ENCODE measurements around the gene TIGD3. TPM values are rescaled to one million over a fixed set of nuclear protein-coding genes. Genes with fewer than 3 reads are reported as not detected.

TIGD3 gene
- total RNA-seq, 4 donors from 2014 or later = 0.19 to 0.26 (median 0.20) TPM; not detected in 1

DNA sequence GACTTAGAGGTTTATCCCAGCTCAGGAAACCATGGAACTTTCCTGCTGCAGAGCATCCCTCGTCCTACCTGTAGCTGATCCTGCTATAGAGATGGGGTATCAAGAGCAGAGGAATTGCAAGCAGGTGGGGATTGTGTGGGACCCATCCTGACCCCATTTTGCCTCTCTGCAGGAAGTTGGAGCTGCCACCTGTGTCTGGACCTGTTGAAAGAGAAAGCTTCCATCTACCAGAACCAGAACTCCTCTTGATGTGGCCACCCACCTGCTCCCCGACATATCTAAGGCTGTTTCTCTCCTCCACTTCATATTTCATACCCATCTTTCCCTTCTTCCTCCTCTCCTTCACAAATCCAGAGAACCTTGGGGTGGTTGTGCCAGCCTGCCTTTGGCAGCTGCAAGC, 3.0 kb upstream of the TIGD3 start:
- WGBS, 2 donors = 90 to 96% methylated on average over 2 of the region's 2 CpGs
- TF ChIP-seq, protein P1, sequence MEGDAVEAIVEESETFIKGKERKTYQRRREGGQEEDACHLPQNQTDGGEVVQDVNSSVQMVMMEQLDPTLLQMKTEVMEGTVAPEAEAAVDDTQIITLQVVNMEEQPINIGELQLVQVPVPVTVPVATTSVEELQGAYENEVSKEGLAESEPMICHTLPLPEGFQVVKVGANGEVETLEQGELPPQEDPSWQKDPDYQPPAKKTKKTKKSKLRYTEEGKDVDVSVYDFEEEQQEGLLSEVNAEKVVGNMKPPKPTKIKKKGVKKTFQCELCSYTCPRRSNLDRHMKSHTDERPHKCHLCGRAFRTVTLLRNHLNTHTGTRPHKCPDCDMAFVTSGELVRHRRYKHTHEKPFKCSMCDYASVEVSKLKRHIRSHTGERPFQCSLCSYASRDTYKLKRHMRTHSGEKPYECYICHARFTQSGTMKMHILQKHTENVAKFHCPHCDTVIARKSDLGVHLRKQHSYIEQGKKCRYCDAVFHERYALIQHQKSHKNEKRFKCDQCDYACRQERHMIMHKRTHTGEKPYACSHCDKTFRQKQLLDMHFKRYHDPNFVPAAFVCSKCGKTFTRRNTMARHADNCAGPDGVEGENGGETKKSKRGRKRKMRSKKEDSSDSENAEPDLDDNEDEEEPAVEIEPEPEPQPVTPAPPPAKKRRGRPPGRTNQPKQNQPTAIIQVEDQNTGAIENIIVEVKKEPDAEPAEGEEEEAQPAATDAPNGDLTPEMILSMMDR (IDR thresholded peaks at IDR 0.05) = no peak
- no peak for TF ChIP-seq POLR2A (IDR thresholded peaks at IDR 0.05)
- DNase-seq (ENCODE audit: low spot score in 2 of 2) = no peak
- H3K4me3 ChIP-seq (ENCODE audit: low read depth, poor library complexity, severe bottlenecking) = no peak overlapping the region
- intact Hi-C loops (cut with DNase I; ENCODE audit: low total_unique reads) = no loop called here

DNA sequence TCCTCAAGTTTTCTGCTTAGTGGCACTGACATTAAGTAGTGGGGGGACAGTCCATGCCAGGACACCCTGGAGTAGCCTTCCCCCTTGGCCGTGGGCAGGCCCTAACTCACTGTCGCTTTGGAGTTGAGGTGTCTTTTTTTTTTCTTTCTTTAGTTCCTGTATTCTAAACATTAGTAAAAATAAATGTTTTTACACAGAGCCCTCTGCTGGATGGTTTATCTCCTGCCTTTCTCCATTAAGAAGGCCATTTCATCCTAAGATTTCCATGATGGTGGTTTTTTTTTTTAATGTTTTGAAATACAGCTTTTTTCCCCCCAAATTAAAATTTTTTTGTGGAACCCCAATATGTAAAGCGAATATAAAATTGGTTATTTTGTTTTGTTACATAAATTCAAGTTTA, 1.8 kb upstream of the TIGD3 start:
- no peak overlapping the region for H3K4me3 ChIP-seq (ENCODE audit: low read depth, poor library complexity, severe bottlenecking)
- intact Hi-C loops (cut with DNase I; ENCODE audit: low total_unique reads) = no loop called here
- WGBS, 2 donors = 74 to 77% methylated on average over 3 of the region's 3 CpGs
- no peak for DNase-seq (ENCODE audit: low spot score in 2 of 2)
- TF ChIP-seq, protein P1 (IDR thresholded peaks at IDR 0.05) = no peak
- no peak for TF ChIP-seq POLR2A (IDR thresholded peaks at IDR 0.05)

DNA sequence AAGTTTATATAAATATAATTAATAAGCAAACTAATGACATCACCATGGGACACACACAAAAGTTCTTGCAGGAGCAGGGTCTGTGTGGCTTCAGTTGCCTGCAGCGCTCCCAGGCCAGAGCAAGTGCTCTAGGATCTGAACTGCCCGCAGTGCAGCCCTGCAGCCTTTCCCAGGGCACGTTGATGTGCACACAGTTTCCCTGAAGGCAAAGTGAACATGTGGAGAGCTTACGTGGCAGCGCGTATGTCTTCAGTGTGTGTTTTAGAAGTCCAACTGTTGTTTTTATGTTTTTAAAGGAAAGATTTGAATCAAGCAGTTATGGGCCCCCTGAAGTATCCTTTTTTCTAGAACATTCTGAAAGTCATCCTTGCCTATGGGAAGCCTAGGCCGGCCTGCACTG, 1.2 kb upstream of the TIGD3 start:
- intact Hi-C loops (cut with DNase I; ENCODE audit: low total_unique reads) = no loop called here
- no peak overlapping the region for H3K4me3 ChIP-seq (ENCODE audit: low read depth, poor library complexity, severe bottlenecking)
- TF ChIP-seq POLR2A (IDR thresholded peaks at IDR 0.05) = no peak
- TF ChIP-seq, protein P1 (IDR thresholded peaks at IDR 0.05) = no peak
- WGBS, 2 donors = 88% methylated on average over 7 of the region's 7 CpGs
- DNase-seq (ENCODE audit: low spot score in 2 of 2) = no peak

DNA sequence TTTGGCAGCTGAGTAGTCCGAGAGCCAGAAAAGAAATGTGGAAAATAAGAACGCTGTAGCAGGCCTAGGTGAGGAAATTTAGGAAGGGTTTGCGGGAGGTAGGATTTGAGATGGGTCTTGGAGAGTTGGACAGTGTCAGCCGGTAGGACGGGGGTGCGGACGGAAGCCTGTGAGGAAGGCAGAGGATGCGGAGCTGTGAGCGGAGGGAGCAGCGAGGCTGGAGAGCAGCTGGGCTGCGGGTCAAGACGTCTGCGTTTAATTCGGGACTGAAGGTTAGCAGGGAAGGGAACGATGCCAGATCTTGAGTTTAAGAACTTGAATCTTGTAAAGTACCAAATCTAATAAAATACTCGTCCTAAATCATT, 669 bp upstream of the TIGD3 start:
- TF ChIP-seq, protein P1 (IDR thresholded peaks at IDR 0.05) = no peak
- no peak for TF ChIP-seq POLR2A (IDR thresholded peaks at IDR 0.05)
- 20 to 21% methylated on average over 16 of the region's 16 CpGs for WGBS, 2 donors
- DNase-seq (ENCODE audit: low spot score in 2 of 2) = no peak
- intact Hi-C loops (cut with DNase I; ENCODE audit: low total_unique reads) = no loop called here
- peak overlapping the region; percentile 20 for H3K4me3 ChIP-seq (ENCODE audit: low read depth, poor library complexity, severe bottlenecking)

DNA sequence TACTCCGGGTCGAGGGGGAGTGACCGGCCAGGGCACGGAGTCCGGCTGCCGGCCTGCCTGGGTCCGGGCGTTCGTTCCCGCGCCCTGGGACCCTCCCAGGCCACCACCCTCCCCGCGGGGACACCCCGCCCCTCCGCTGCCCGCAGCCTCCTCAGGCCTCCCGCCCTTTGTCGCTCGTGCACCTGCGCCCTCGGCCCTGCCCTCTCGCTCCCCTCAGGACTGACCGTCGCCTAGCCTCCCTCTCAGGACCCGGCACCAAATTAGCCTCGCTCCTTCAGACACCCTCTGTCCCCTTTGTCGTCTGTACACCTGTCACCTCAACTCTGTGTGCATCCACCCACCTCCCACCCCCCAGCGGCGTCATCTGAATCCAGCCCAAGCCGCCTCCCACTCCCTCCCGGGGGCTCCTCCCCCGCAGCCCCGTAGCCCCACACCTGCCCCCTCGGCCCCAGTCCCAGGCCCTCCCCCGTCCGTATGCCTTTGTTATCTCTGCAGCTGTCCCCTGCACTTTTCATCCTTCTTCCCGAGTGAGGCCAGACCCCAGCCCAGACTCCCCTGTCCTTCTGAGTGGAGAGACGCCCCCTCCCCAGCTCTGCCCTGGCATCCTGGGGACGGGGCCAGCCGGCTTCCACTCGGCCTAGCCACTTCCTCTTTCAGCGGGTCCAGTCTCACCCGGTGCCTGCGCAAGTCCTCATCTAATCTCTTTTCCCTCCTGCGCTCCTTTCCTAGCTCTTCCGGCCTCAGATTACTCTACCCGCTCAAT, 643 bp downstream of the TIGD3 start:
- peak in 1 of 2 donors; percentile 87 for DNase-seq (ENCODE audit: low spot score in 2 of 2)
- TF ChIP-seq, protein P1 (IDR thresholded peaks at IDR 0.05) = no peak
- TF ChIP-seq POLR2A (IDR thresholded peaks at IDR 0.05) = no peak
- H3K4me3 ChIP-seq (ENCODE audit: low read depth, poor library complexity, severe bottlenecking) = peak overlapping the region; percentile 47
- 1 to 4% methylated on average over 28 to 46 of the region's 47 CpGs for WGBS, 2 donors
- intact Hi-C loops (cut with DNase I; ENCODE audit: low total_unique reads) = no loop called here

Measured in lower leg skin (tissue), 4 donors.